Body of pancreas (tissue), 4 donors: ENCODE data around the gene C9orf43.

Experiments used
- CTCF ChIP-seq, 7 experiments: fragments of 450-650 bp in 4 of 7; fragments of 200-600 bp in 3 of 7; sonication (generic) in 3 of 7; IDR thresholded peaks; one replicate each; pipeline ENCODE4 v1.5.1; 2016 to 2019; ENCODE audit warnings: antibody characterized with exemption in 7 of 7
- POLR2A ChIP-seq, 3 donors: fragments of 450-650 bp; IDR thresholded peaks; one replicate each; pipeline ENCODE4 v1.6.1; 2016; ENCODE audit warnings: antibody characterized with exemption in 3 of 3, mild to moderate bottlenecking in 2 of 3

GRCh38 chr9:113390192-113390960 is 20.2 kb upstream of the C9orf43 start:
- TF ChIP-seq CTCF (IDR thresholded peaks at IDR 0.05), result no peak
- TF ChIP-seq POLR2A (IDR thresholded peaks at IDR 0.05), result no peak
